B cell (primary cell): ENCODE measurements around the gene CEP63. TPM values are rescaled to one million over a fixed set of nuclear protein-coding genes. Genes with fewer than 3 reads are reported as not detected.
A peak's percentile ranks its signal among the peaks of the same experiment; 100 is the strongest.

Experiments
- ATAC-seq: fragments of 200-7000 bp; cut with Tn5 transposase; one replicate; pipeline ENCODE4 v1.10.0; 2021; ENCODE audit warnings: low read depth, mild to moderate bottlenecking, moderate number of reproducible peaks, moderate library complexity
- CTCF ChIA-PET: fragments of 350-600 bp; sonication (Branson Sonifier 250); formaldehyde crosslinking; loops from one replicate; lab custom pipeline; 2021; ENCODE audit warnings: antibody characterized with exemption, inconsistent platforms; lab: Charles Lee
- POLR2A ChIA-PET: fragments of 350-600 bp; sonication (Branson Sonifier 250); formaldehyde crosslinking; loops from one replicate; lab custom pipeline; 2021; ENCODE audit warnings: antibody characterized with exemption; lab: Charles Lee
- DNase-seq: peaks from one replicate; pipeline ENCODE4 v3.0.0; 2013
- H2AFZ ChIP-seq: 2 replicates; pipeline ENCODE4 v1.6.1; 2012; ENCODE audit warnings: mild to moderate bottlenecking, low read depth, low read length; ENCODE audit not compliant: insufficient read depth, poor library complexity, severe bottlenecking
- H3K27ac ChIP-seq, 2 donors: 1 replicate in 1 of 2; 2 replicates in 1 of 2; pipeline ENCODE4 v1.5.1; 2012 to 2013; ENCODE audit warnings: low read length in 2 of 2, mild to moderate bottlenecking in 2 of 2, moderate library complexity in 1 of 2
- H3K27me3 ChIP-seq, 4 experiments: fragments of 200-600 bp in 1 of 4; sonication (generic) in 1 of 4; replicated peaks in 1 of 4; 1 replicate in 2 of 4; 2 replicates in 2 of 4; pipeline versions ENCODE4 v1.6.1 to v1.7.0; 2013 to 2016; ENCODE audit warnings: low read length in 3 of 4, mild to moderate bottlenecking in 2 of 4, mixed read lengths in 1 of 4, moderate library complexity in 1 of 4; ENCODE audit not compliant: insufficient read depth in 4 of 4, control insufficient read depth in 3 of 4; ENCODE audit errors: control extremely low read depth in 1 of 4
- H3K36me3 ChIP-seq, 2 experiments: replicated peaks in 1 of 2; 1 replicate in 1 of 2; 2 replicates in 1 of 2; pipeline versions ENCODE4 v1.6.1 to v1.7.1; 2013; ENCODE audit warnings: low read length in 1 of 2; ENCODE audit not compliant: insufficient read depth in 2 of 2, control insufficient read depth in 1 of 2; ENCODE audit errors: control extremely low read depth in 1 of 2, extremely low read depth in 1 of 2
- H3K4me1 ChIP-seq, 2 donors: fragments of 200-600 bp in 1 of 2; sonication (generic) in 1 of 2; 1 replicate in 1 of 2; 2 replicates in 1 of 2; pipeline versions ENCODE4 v1.5.1 to v1.6.1; 2013 to 2017; ENCODE audit warnings: low read length in 2 of 2; ENCODE audit not compliant: control insufficient read depth in 2 of 2, insufficient read depth in 2 of 2
- H3K4me2 ChIP-seq: replicated peaks from 2 replicates; pipeline ENCODE3; 2012; ENCODE audit warnings: mild to moderate bottlenecking, low read depth, low read length; ENCODE audit not compliant: poor library complexity, severe bottlenecking
- H3K4me3 ChIP-seq, 5 experiments: fragments of 200-600 bp in 1 of 5; sonication (generic) in 1 of 5; 1 replicate in 3 of 5; 2 replicates in 2 of 5; pipeline versions ENCODE4 v1.5.1 to v1.7.0; 2011 to 2016; ENCODE audit warnings: low read length in 4 of 5, mild to moderate bottlenecking in 4 of 5, low read depth in 2 of 5, control low read depth in 1 of 5, moderate library complexity in 1 of 5; ENCODE audit not compliant: insufficient read depth in 1 of 5; ENCODE audit errors: control extremely low read depth in 1 of 5, extremely low read depth in 1 of 5
- H3K79me2 ChIP-seq: fragments of 200-600 bp; sonication (generic); one replicate; pipeline ENCODE4 v1.6.0; 2016; ENCODE audit warnings: low read length; ENCODE audit not compliant: control insufficient read depth, insufficient read depth
- H3K9ac ChIP-seq: fragments of 200-600 bp; sonication (generic); 2 replicates; pipeline ENCODE4 v1.6.1; 2017; ENCODE audit warnings: mild to moderate bottlenecking, low read length, moderate library complexity
- H3K9me3 ChIP-seq, 3 donors: one replicate each; pipeline versions ENCODE4 v1.6.1 to v1.7.1; 2013; ENCODE audit warnings: low read length in 2 of 3; ENCODE audit not compliant: control insufficient read depth in 2 of 3, insufficient read depth in 1 of 3; ENCODE audit errors: control extremely low read depth in 1 of 3
- H4K20me1 ChIP-seq: 2 replicates; pipeline ENCODE4 v1.6.0; 2012; ENCODE audit warnings: mild to moderate bottlenecking, low read length; ENCODE audit not compliant: insufficient read depth, control insufficient read depth, poor library complexity, severe bottlenecking
- H3K27ac Mint-ChIP-seq: one replicate; pipeline ENCODE4 v1.8.0; 2021; ENCODE audit warnings: mixed read lengths
- H3K27me3 Mint-ChIP-seq: one replicate; pipeline ENCODE4 v1.8.0; 2021; ENCODE audit warnings: mixed read lengths
- H3K4me1 Mint-ChIP-seq: one replicate; pipeline ENCODE4 v1.8.0; 2021; ENCODE audit warnings: mixed read lengths
- H3K4me3 Mint-ChIP-seq: one replicate; pipeline ENCODE4 v1.8.0; 2021; ENCODE audit warnings: mixed read lengths
- H3K9me3 Mint-ChIP-seq: one replicate; pipeline ENCODE4 v1.8.0; 2022; ENCODE audit warnings: mixed read lengths; ENCODE audit not compliant: insufficient read depth
- CTCF ChIP-seq: fragments of 200-600 bp; IDR thresholded peaks from one replicate; pipeline ENCODE4 v1.8.0; 2022; ENCODE audit warnings: antibody characterized with exemption, mild to moderate bottlenecking
- EZH2 ChIP-seq: IDR thresholded peaks from 2 replicates; pipeline ENCODE4 v1.6.1; 2012; ENCODE audit warnings: borderline replicate concordance, low read depth, mild to moderate bottlenecking, moderate library complexity, low read length; ENCODE audit not compliant: insufficient read depth, poor library complexity, severe bottlenecking
- WGBS: methylation state at CpG from one replicate; pipeline ENCODE4 v1.1.5; 2013; ENCODE audit warnings: missing lambda C conversion rate; ENCODE audit not compliant: insufficient coverage; 5-methylcytosine and 5-hydroxymethylcytosine counted together
- intact Hi-C: fragments of 100-400 bp; cut with micrococcal nuclease; formaldehyde crosslinking; loops from one replicate; pipeline ENCODE4 v1.10.0; 2022
- polyA plus RNA-seq: library from polyadenylated mRNA; depleted of rRNA; stranded (reverse); fragments of >200 nt; gene quantifications from 2 replicates; pipeline ENCODE4 v1.2.3, GENCODE V29; 2012
- total RNA-seq, 2 donors: library from RNA; stranded (reverse); fragments of 120-200 nt in 1 of 2; gene quantifications; 1 replicate in 1 of 2; 2 replicates in 1 of 2; pipeline versions ENCODE4 v1.2.3 to v1.2.4, GENCODE V29; 2013 to 2022

CEP63 gene
- total and polyA plus RNA-seq, 2 donors (not counting 1 experiment from before 2014, with no cell fraction given) = 9.6 to 35.6 TPM

- ChIA-PET CTCF (interaction anchor here (0.9 to 3.0 kb wide), 9 partner anchors 9 to 1441 kb away, joined by 3 to 11 read pairs (median 3); no protein-coding TSS in a partner anchor), POLR2A (no interaction called here)
- no peak overlapping the region for H3K27ac ChIP-seq
- no CpG with 5 or more reads among the region's 1 CpG for WGBS
- H3K4me3 Mint-ChIP-seq = no peak overlapping the region
- no peaks in the 10 kb centered on the region for H4K20me1 ChIP-seq
- H3K4me3 ChIP-seq = no peak overlapping the region
- H2AFZ ChIP-seq = no peak overlapping the region
- no peak overlapping the region for H3K27ac Mint-ChIP-seq
- H3K9ac ChIP-seq = peak overlapping the region; percentile 19
- H3K4me2 ChIP-seq = no peak overlapping the region
- peaks cover 0 to 4% (median 2%) of the 10 kb centered on the region in 4 experiments for H3K27me3 ChIP-seq
- peaks cover 7% of the 10 kb centered on the region for H3K27me3 Mint-ChIP-seq
- no peak for DNase-seq
- H3K4me1 ChIP-seq = peaks cover 6 to 9% of the 10 kb centered on the region in 2 donors
- H3K36me3 ChIP-seq = no peaks in the 10 kb centered on the region
- intact Hi-C loops = no loop called here
- no peak for ATAC-seq
- peaks cover 8% of the 10 kb centered on the region for H3K4me1 Mint-ChIP-seq
- H3K79me2 ChIP-seq = no peaks in the 10 kb centered on the region
- H3K9me3 Mint-ChIP-seq = no peaks in the 10 kb centered on the region
- no peaks in the 10 kb centered on the region for H3K9me3 ChIP-seq
- no peak for TF ChIP-seq CTCF
- no peak for TF ChIP-seq EZH2
Measured at GRCh38 chr3:134600206-134600605, 114.3 kb downstream of the CEP63 start.

DNA sequence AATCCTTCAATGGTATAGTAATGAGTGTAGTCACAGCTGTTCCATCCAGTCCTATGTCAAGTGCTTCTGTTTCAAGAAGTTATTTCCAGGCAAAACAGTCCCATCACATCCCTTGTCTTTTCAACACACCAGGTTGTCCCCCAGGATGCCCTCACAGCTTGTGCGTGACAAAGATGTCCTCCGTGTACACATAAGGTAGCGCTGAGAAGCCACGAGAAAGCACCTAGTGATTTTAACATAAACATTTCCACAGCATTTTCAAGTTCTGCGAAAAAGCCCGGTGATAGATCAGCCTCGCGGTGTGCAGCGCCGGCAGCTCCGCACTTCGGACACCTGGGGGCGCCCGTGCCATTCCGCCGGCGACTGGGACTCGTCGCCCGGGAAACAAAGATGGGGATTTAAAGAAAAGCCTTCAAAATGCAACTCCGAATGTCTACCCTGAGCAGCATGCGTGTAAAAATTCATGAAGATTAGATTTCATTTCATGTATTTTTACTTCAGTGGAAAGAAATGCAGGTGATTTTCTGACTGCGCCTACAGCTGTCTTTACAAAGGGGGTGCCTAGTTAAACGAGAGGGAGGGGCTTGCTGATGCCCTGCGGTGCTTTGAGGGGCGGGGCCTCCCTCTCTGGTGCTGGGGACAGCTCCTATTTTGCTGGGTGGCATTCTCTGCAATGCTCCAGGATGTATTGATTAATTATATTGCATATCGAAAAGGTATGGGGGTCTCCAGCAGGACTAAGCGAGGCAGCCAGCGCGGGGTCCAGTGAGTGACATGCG lies 115.0 kb downstream of the CEP63 start:
- H3K4me3 Mint-ChIP-seq = no peak overlapping the region
- peak; percentile 44 for DNase-seq
- H3K9me3 Mint-ChIP-seq = no peaks in the 10 kb centered on the region
- peak overlapping the region; percentile 62 for H3K4me2 ChIP-seq
- H3K36me3 ChIP-seq = no peaks in the 10 kb centered on the region
- ChIA-PET CTCF (interaction anchor here (0.9 to 3.0 kb wide), 9 partner anchors 10 to 1440 kb away, joined by 3 to 11 read pairs (median 3); no protein-coding TSS in a partner anchor), POLR2A (no interaction called here)
- no peaks in the 10 kb centered on the region for H3K9me3 ChIP-seq
- H2AFZ ChIP-seq = peak overlapping the region; percentile 52
- H3K9ac ChIP-seq = peak overlapping the region; percentile 19
- WGBS = 5% methylated on average over 27 of the region's 31 CpGs
- no peak overlapping the region for H3K27ac Mint-ChIP-seq
- peak; percentile 57 for ATAC-seq
- H3K4me3 ChIP-seq = peak overlapping the region in 2 of 5 experiments; percentile 3 to 33
- H3K79me2 ChIP-seq = no peaks in the 10 kb centered on the region
- H3K4me1 ChIP-seq = peaks cover 6 to 9% of the 10 kb centered on the region in 2 donors
- peaks cover 8% of the 10 kb centered on the region for H3K4me1 Mint-ChIP-seq
- TF ChIP-seq EZH2 = no peak
- TF ChIP-seq CTCF = peak; percentile 83
- no peaks in the 10 kb centered on the region for H4K20me1 ChIP-seq
- H3K27me3 ChIP-seq = peaks cover 0 to 4% (median 2%) of the 10 kb centered on the region in 4 experiments
- intact Hi-C loops = no loop called here
- no peak overlapping the region for H3K27ac ChIP-seq
- H3K27me3 Mint-ChIP-seq = peaks cover 7% of the 10 kb centered on the region
